SK-N-SH treated with all-trans-retinoic acid at 6 μM for 48 hours (cell line): ENCODE measurements around the gene JPT2.

ENCODE experiments used
- ARNTL ChIP-seq: fragments of 450-650 bp; formaldehyde crosslinking; IDR thresholded peaks from 2 replicates; pipeline ENCODE4 v1.5.0; 2020; ENCODE audit warnings: low read depth, mild to moderate bottlenecking, moderate library complexity, borderline replicate concordance
- CREB5 ChIP-seq: fragments of 250-450 bp; sonication (Bioruptor Pico); IDR thresholded peaks from 2 replicates; pipeline ENCODE4 v1.5.1; 2020; ENCODE audit warnings: low read depth, mild to moderate bottlenecking, moderate library complexity
- CSDC2 ChIP-seq: fragments of 250-450 bp; sonication (Bioruptor Pico); IDR thresholded peaks from 2 replicates; pipeline ENCODE4 v1.5.0; 2020; ENCODE audit warnings: mild to moderate bottlenecking, moderate library complexity
- CSRNP3 ChIP-seq: fragments of 250-450 bp; sonication (Bioruptor Pico); IDR thresholded peaks from 2 replicates; pipeline ENCODE4 v1.5.1; 2021; ENCODE audit warnings: mild to moderate bottlenecking, moderate library complexity
- GLIS3 ChIP-seq: fragments of 250-450 bp; sonication (Bioruptor Pico); IDR thresholded peaks from 2 replicates; pipeline ENCODE4 v1.5.0; 2020; ENCODE audit warnings: mild to moderate bottlenecking, moderate library complexity
- ISL1 ChIP-seq: fragments of 250-450 bp; sonication (Bioruptor Pico); IDR thresholded peaks from 2 replicates; pipeline ENCODE4 v2.1.2; 2022; ENCODE audit warnings: mild to moderate bottlenecking, moderate library complexity
- OSR1 ChIP-seq: fragments of 250-450 bp; sonication (Bioruptor Pico); IDR thresholded peaks from 2 replicates; pipeline ENCODE4 v1.8.0; 2022; ENCODE audit warnings: moderate library complexity, mild to moderate bottlenecking, inconsistent platforms
- PPARA ChIP-seq: fragments of 250-450 bp; sonication (Bioruptor Pico); IDR thresholded peaks from 2 replicates; pipeline ENCODE4 v1.5.0; 2020; ENCODE audit warnings: mild to moderate bottlenecking, borderline replicate concordance
- RARB ChIP-seq: fragments of 250-450 bp; sonication (Bioruptor Pico); IDR thresholded peaks from 2 replicates; pipeline ENCODE4 v1.8.0; 2021; ENCODE audit warnings: mild to moderate bottlenecking, moderate library complexity
- SNAI2 ChIP-seq: fragments of 250-450 bp; sonication (Bioruptor Pico); IDR thresholded peaks from 2 replicates; pipeline ENCODE4 v1.5.0; 2020; ENCODE audit warnings: mild to moderate bottlenecking, moderate library complexity
- TOX ChIP-seq: fragments of 250-450 bp; sonication (Bioruptor Pico); IDR thresholded peaks from 2 replicates; pipeline ENCODE4 v1.8.0; 2021; ENCODE audit warnings: mild to moderate bottlenecking, moderate library complexity, borderline replicate concordance
- ZC3H10 ChIP-seq: fragments of 250-450 bp; sonication (Bioruptor Pico); IDR thresholded peaks from 2 replicates; pipeline ENCODE4 v1.5.1; 2021; ENCODE audit warnings: mild to moderate bottlenecking, moderate library complexity
- ZNF565 ChIP-seq: fragments of 450-650 bp; formaldehyde crosslinking; conservative IDR thresholded peaks from 2 replicates; pipeline ENCODE4 v1.5.0; 2020; ENCODE audit warnings: low read depth, mild to moderate bottlenecking, moderate library complexity
- TF ChIP-seq, protein P1 (sequence below): fragments of 250-450 bp; sonication (Bioruptor Pico); IDR thresholded peaks from 2 replicates; pipeline ENCODE4 v1.8.0; 2020; ENCODE audit warnings: mild to moderate bottlenecking, moderate library complexity, borderline replicate concordance

DNA sequence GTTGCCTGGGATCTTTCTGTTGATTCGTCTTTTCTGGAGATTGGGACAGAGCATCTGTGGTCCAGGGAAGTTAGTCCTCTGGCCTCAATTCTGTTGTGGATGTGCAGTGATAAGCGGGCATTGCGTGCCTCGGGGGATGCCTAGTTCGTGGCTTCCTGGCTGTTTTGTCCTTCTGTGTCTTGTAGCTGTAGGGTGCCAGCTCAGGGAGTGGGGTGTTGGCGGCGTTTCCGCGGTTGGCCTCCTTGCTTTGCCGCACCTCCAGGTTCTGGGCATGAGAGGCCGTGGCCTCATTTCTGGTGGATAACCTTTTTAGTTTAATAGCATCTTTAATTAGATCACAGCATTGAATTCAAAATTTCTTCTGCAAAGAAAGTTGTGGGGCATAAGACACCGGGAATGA is 1.4 kb upstream of the JPT2 start:
- TF ChIP-seq GLIS3 (CRISPR knock-in tag) (no peak), ZNF565 (CRISPR knock-in tag) (no peak), ISL1 (no peak), SNAI2 (CRISPR knock-in tag) (no peak), PPARA (CRISPR knock-in tag) (no peak), ARNTL (CRISPR knock-in tag) (no peak), RARB (no peak), CREB5 (CRISPR knock-in tag) (no peak), OSR1 (CRISPR knock-in tag) (no peak), TOX (CRISPR knock-in tag) (no peak), CSRNP3 (CRISPR knock-in tag) (no peak), ZC3H10 (no peak), CSDC2 (no peak)
- TF ChIP-seq, protein P1, sequence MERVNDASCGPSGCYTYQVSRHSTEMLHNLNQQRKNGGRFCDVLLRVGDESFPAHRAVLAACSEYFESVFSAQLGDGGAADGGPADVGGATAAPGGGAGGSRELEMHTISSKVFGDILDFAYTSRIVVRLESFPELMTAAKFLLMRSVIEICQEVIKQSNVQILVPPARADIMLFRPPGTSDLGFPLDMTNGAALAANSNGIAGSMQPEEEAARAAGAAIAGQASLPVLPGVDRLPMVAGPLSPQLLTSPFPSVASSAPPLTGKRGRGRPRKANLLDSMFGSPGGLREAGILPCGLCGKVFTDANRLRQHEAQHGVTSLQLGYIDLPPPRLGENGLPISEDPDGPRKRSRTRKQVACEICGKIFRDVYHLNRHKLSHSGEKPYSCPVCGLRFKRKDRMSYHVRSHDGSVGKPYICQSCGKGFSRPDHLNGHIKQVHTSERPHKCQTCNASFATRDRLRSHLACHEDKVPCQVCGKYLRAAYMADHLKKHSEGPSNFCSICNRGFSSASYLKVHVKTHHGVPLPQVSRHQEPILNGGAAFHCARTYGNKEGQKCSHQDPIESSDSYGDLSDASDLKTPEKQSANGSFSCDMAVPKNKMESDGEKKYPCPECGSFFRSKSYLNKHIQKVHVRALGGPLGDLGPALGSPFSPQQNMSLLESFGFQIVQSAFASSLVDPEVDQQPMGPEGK, result no peak
